ENCODE data around the gene C3orf52.

- no peak for TF ChIP-seq CTCF (IDR thresholded peaks at IDR 0.05)
- TF ChIP-seq POLR2A (IDR thresholded peaks at IDR 0.05), result no peak
Measured at GRCh38 chr3:112088944-112089343, 2.8 kb downstream of the C3orf52 start.
